Superior temporal gyrus (tissue), 1 donor: Measurements from ENCODE around the gene ASTN2.

ENCODE experiments used
- DNase-seq: peaks from one replicate; pipeline ENCODE4 v3.0.0-alpha.2; 2016; ENCODE audit errors: extremely low spot score

ASTN2 gene

DNA sequence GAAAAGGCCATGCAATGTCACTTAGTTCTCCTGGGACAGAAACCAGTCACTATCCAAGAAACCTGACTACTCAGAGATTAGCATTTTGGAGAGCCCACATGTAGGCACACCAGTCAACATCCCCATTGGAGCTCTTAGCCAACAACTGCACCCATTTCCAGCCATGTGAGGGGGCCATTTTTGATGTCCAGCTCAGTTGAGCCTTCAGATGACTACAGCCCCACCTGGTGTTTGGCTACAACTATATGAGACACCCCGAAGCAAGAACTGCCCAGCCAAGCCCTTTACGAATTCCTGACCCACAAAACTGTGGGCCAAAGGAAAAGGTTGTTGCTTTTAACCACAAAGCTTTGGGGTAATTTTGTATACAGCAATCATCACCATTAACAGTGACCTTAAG lies 300.1 kb downstream of the ASTN2 start:
- no peak for DNase-seq

- no peak for DNase-seq
Observed at GRCh38 chr9:117104716-117105495, 310.0 kb downstream of the ASTN2 start.

GRCh38 chr9:117104206-117104605 lies 310.7 kb downstream of the ASTN2 start:
- no peak for DNase-seq

DNA sequence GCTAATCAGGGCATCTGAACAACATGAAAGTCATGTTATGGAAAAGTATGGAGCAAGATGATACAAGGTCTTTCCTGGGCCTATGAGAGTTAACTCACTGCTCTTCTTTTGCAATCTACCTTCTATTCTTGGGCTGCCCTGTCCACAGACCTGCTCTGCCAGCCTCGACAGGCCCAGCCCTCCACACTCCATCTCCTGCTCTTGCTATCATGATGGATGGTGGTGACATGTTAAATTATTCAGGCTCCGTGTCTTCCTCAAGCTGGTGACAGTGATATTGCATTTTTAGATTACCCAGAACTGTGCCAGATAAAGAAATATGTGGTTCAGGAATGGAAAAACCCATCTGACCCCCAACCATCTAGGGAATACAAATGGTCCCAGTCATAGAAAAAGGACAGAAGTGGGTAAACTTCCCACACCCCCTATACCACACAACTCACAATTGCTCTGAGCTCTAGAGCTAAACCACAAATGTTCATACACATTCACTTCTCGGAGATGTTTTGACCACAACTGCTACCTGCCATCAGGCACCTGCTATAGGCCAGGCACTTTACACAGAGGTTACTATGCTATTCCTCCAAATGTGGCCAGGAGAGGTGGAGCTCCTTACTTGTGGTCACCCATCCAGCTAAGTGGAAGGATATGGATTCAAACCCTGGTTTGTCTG lies 311.3 kb downstream of the ASTN2 start:
- no peak for DNase-seq

GRCh38 chr9:117101008-117101407 lies 313.8 kb downstream of the ASTN2 start:
- no peak for DNase-seq

DNA sequence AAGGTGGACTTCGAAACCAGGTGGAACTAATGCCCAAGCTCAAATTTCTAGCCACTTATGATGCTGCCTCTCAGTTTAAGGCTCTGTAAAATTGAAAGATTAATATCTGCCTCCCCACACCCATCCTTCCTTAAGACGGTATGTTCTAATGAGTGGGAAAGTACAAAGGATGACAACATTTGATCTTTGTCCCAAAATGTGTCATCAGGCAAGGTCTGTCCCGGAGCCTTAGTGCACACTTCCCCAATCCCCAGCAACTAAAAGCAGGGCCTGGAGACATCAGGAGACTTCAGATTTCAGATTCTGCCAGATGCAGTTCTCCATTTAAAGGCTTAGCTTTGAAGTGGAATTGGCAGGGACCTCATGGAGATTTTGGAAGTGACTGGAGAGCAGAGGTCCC lies 316.5 kb downstream of the ASTN2 start:
- no peak for DNase-seq

DNA sequence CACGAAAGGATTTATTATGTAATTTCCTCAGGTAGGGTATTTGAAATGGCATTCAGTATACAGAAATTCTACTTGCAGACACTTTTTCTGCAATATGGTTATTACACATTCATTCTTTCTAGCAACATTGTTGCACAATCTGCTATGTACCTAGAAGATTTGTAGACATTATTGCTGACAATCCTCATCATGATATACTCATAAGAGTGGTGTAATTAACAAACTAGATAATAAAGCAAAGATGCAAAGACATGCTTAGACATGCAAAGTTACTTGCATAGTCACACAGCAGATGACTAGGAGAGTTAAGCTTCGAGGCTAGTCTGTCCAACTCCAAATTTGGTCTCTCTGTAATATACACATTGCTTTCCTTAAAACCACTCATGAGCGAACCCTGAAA lies 317.1 kb downstream of the ASTN2 start:
- no peak for DNase-seq

DNA sequence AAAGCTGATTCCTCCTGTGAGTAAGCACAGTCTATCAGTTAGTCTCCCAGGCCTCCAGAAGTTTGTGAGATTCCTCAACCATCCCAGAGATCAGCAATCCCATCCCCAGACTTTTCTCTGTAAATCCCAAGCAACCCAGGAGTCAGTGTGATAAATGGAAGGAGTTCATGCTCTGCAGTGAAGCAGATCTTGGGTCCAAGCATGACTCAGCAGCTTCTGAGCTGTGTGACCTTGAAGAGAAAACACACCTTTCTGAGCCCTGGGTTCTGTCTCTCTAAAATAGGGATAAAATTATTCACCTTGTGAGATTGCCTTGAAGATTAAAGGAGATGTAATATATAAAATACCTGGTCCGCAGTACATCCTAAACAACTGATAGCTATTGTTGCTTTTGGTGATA lies 318.7 kb downstream of the ASTN2 start:
- no peak for DNase-seq

DNA sequence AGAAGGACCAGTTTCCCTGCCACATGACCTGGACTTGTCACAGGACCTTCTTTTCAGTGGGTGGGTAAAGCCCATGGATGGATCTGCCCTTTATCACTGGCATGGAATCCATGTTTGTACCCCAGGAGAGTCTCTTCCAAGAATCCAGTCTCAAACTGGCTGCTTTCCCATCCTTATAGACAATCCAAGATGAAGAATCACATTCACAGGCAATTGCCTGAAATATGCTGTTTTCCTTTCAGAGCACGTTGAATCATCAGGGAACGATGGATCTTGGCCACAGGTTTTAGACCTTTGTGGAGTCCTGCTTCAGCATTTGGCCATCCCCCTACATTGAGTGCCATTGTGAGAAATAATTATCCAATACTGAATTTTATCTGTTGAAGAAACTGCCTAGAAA lies 319.8 kb downstream of the ASTN2 start:
- no peak for DNase-seq

DNA sequence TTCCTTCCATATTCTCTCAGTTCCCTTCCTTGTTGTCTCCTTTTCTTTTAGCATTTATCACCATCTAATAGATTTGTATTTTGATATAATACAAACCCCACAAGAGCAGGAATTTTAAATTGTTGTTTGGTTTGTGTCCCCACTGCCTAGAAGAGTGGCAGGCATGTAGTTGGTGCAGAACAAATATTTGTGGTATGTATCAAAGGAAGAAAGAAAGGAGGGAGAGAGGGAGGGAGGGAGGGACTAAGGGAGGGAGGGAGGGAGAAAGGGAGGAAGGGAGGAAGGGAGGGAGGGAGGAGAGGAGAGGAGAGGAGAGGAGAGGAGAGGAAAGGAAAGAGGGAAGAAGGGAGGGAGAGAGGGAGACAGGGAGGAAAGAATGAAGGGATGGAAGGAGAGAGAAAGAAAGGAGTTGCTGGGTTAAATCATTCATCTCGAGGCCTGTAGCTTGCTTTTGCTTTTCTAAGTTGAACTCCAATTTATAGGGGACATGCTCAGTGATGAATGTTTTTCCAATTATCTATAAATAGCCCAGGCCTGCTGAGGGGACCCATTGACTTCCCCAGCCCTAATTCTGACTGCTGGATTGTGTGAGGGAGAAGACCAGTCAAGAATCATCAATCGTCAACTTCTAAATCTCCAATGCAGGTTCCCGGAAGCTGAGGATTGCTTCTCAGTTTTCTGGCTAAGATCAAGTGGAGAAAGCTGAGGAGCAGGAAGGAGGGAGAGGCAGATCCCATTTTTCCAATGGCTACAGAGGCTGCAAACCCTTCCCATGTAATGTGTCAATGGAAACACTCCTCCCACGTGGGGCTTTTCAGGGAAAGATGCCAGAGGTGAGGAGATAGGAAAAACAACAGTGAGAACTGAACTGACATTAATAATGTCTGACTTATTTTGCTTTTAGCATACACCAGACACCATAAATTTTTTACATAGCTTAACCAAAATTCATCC lies 320.7 kb downstream of the ASTN2 start:
- no peak for DNase-seq

GRCh38 chr9:117092582-117092981 lies 322.3 kb downstream of the ASTN2 start:
- DNase-seq: no peak

DNA sequence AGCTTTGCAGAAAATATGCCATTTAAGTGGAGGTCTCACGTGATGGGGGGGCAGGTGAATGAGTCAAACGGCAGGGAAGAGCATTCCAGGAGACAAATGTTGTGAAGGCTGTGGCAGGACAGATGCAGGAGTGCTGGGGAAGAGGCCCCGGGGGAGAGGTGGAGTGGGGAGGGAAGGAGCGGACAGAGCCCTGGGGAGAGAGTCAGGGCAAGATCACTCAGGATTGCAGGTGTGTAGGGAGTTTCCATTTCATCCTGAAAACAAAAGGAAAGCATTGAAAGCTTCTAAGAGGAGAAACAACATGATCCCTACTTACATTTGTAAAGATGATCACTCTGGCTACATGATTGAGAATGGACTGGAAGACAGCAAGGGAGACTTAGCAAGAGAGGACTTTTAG lies 323.3 kb downstream of the ASTN2 start:
- DNase-seq: no peak

DNA sequence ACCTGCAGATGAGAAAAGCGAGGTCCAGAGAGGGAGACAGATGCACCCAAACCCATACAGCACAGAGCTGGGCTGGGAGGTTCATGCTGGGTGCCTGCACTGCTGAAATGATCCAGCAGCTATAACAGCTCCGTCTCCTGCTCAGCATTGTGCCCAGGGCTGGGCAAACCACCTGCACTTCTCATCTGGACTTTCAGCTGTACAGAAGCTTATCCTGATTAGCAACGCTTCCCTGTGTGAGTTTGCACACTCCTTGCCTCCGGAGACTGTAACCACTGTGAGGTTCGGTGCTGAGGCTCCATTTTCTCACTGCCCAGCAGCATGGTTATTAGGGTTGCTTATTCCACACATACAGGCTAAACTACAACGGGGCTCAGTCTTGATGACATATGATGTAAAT lies 326.1 kb downstream of the ASTN2 start:
- no peak for DNase-seq

GRCh38 chr9:117088140-117088539 lies 326.7 kb downstream of the ASTN2 start:
- DNase-seq: no peak

DNA sequence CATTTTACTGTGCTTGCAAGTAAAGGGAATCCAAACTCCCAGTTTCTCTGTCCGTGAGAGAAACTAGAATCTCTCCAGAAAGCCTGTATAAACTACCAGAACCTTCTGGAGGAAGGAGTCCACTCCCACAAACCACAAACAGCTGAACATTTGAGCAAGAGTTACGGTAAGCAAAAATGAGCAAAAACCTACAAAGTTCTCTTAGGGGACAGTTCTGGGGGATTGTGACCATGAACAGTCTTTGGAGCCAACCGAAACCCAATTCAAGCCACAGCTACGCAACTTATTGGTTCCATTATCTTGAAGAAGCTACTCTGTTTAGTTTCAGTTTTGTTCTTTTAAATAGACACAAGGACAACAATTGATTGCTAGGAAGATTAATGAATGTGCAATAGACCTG lies 330.6 kb downstream of the ASTN2 start:
- no peak for DNase-seq

DNA sequence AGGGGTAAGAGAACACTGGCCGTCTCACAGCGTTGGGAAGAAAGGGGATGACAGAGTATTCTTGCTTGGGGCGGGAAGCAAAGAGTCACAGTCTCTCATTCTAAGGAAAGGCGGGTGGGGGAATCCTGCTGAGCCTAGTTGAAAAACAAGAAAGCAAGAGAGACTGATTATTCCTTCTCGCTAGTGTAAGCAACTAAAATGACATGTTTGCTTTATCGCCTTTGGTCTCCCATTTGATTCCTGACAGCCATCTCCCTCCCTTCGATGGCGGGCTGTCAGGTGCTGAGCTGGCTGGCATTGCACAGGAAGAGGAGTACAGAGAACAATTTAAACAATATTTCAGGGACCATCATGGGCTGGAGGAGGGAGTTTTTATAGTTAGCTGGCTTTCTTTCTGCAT lies 331.3 kb downstream of the ASTN2 start:
- DNase-seq: no peak

GRCh38 chr9:117081641-117082317 lies 333.1 kb downstream of the ASTN2 start:
- no peak for DNase-seq

- DNase-seq: no peak
Observed at GRCh38 chr9:117080765-117081390, 334.0 kb downstream of the ASTN2 start.

GRCh38 chr9:117076571-117077290 lies 338.1 kb downstream of the ASTN2 start:
- DNase-seq: no peak

GRCh38 chr9:117075636-117076035 lies 339.2 kb downstream of the ASTN2 start:
- DNase-seq: no peak
